Neural progenitor cell (in vitro differentiated cells): Measurements from ENCODE around the gene CYFIP2. TPM values are rescaled to one million over a fixed set of nuclear protein-coding genes. Genes with fewer than 3 reads are reported as not detected.

ENCODE experiments used
- DNase-seq: peaks from one replicate; pipeline ENCODE4 v3.0.0-alpha.2; 2016; ENCODE audit warnings: low spot score
- H2AFZ ChIP-seq: fragments of 200-600 bp; sonication (generic); replicated peaks from 2 replicates; pipeline ENCODE4 v1.6.1; 2016; ENCODE audit warnings: antibody characterized with exemption
- H3F3A ChIP-seq: fragments of 200-600 bp; sonication (generic); 2 replicates; pipeline ENCODE4 v1.6.1; 2016; ENCODE audit warnings: antibody characterized with exemption, low read depth
- H3K27ac ChIP-seq: fragments of 200-600 bp; sonication (generic); 2 replicates; pipeline ENCODE4 v1.5.1; 2016; ENCODE audit warnings: mild to moderate bottlenecking
- H3K27me3 ChIP-seq: fragments of 200-600 bp; sonication (generic); 2 replicates; pipeline ENCODE4 v1.6.1; 2016; ENCODE audit warnings: mild to moderate bottlenecking, moderate library complexity
- H3K36me3 ChIP-seq: fragments of 200-600 bp; sonication (generic); 2 replicates; pipeline ENCODE4 v1.5.1; 2016
- H3K4me1 ChIP-seq: fragments of 200-600 bp; sonication (generic); 2 replicates; pipeline ENCODE4 v1.6.1; 2016; ENCODE audit warnings: mixed run types
- H3K4me2 ChIP-seq: fragments of 200-600 bp; sonication (generic); 2 replicates; pipeline ENCODE4 v1.6.1; 2016
- H3K4me3 ChIP-seq: fragments of 200-600 bp; sonication (generic); 2 replicates; pipeline ENCODE4 v1.5.1; 2016
- H3K79me2 ChIP-seq: fragments of 200-600 bp; sonication (generic); 2 replicates; pipeline ENCODE4 v1.6.1; 2016; ENCODE audit warnings: low read depth
- H3K9ac ChIP-seq: fragments of 200-600 bp; sonication (generic); 2 replicates; pipeline ENCODE4 v1.6.1; 2016
- H3K9me3 ChIP-seq: fragments of 200-600 bp; sonication (generic); 2 replicates; pipeline ENCODE4 v1.5.1; 2016; ENCODE audit warnings: low read depth
- H4K20me1 ChIP-seq: fragments of 200-600 bp; sonication (generic); 2 replicates; pipeline ENCODE4 v1.6.1; 2016; ENCODE audit warnings: low read depth
- H3K27ac Mint-ChIP-seq: 3 replicates; pipeline ENCODE4 v1.8.0; 2021; ENCODE audit warnings: mixed read lengths
- H3K27me3 Mint-ChIP-seq: 2 replicates; pipeline ENCODE4 v1.8.0; 2022; ENCODE audit warnings: low read depth, mild to moderate bottlenecking, inconsistent platforms, moderate library complexity, mixed read lengths; ENCODE audit not compliant: insufficient read depth
- H3K36me3 Mint-ChIP-seq: 3 replicates; pipeline ENCODE4 v1.8.0; 2021; ENCODE audit warnings: mixed read lengths
- H3K4me1 Mint-ChIP-seq: 3 replicates; pipeline ENCODE4 v1.8.0; 2021; ENCODE audit warnings: mixed read lengths
- H3K4me3 Mint-ChIP-seq: 3 replicates; pipeline ENCODE4 v1.8.0; 2021; ENCODE audit warnings: mild to moderate bottlenecking, moderate library complexity, mixed read lengths
- H3K9me3 Mint-ChIP-seq: 3 replicates; pipeline ENCODE4 v1.8.0; 2020; ENCODE audit warnings: mixed read lengths
- CTCF ChIP-seq: fragments of 200-600 bp; sonication (generic); IDR thresholded peaks from 2 replicates; pipeline ENCODE4 v1.5.1; 2017; ENCODE audit warnings: antibody characterized with exemption, mild to moderate bottlenecking
- EZH2 ChIP-seq: fragments of 200-600 bp; sonication (generic); IDR thresholded peaks from 2 replicates; pipeline ENCODE4 v1.6.1; 2017; ENCODE audit warnings: antibody characterized with exemption, mild to moderate bottlenecking, moderate library complexity
- EZH2phosphoT487 ChIP-seq: fragments of 200-600 bp; sonication (generic); IDR thresholded peaks from 2 replicates; pipeline ENCODE4 v1.6.1; 2017; ENCODE audit warnings: antibody characterized with exemption
- total RNA-seq: library from RNA; depleted of rRNA; stranded (reverse); fragments of >200 nt; gene quantifications from 2 replicates; pipeline ENCODE4 v1.2.3, GENCODE V29; 2015; ENCODE audit warnings: low replicate concordance

The CYFIP2 gene
- total RNA-seq, 1 donor from 2014 or later: 70.2 TPM

GRCh38 chr5:157352756-157353340 is 86.9 kb downstream of the CYFIP2 start:
- H3K4me3 Mint-ChIP-seq: no peak overlapping the region
- no peak for DNase-seq
- H3K4me1 Mint-ChIP-seq: no peaks in the 10 kb centered on the region
- TF ChIP-seq EZH2: no peak
- no peak for TF ChIP-seq CTCF
- TF ChIP-seq EZH2phosphoT487: no peak
- no peaks in the 10 kb centered on the region for H3K27me3 ChIP-seq
- H3K27ac ChIP-seq: no peak overlapping the region
- H3K4me2 ChIP-seq: no peak overlapping the region
- H3K4me3 ChIP-seq: no peak overlapping the region
- no peak overlapping the region for H3K27ac Mint-ChIP-seq
- H3K36me3 ChIP-seq: no peaks in the 10 kb centered on the region
- H3K27me3 Mint-ChIP-seq: no peaks in the 10 kb centered on the region
- H3K79me2 ChIP-seq: no peaks in the 10 kb centered on the region
- H3K9me3 Mint-ChIP-seq: no peaks in the 10 kb centered on the region
- H3K9ac ChIP-seq: no peak overlapping the region
- no peaks in the 10 kb centered on the region for H3F3A ChIP-seq
- H2AFZ ChIP-seq: no peak overlapping the region
- H3K36me3 Mint-ChIP-seq: peaks cover 4% of the 10 kb centered on the region
- H3K9me3 ChIP-seq: no peaks in the 10 kb centered on the region
- no peaks in the 10 kb centered on the region for H3K4me1 ChIP-seq
- no peaks in the 10 kb centered on the region for H4K20me1 ChIP-seq

- Histone ChIP-seq H3K9me3 (no peaks in the 10 kb centered on the region), H3K9ac (no peak overlapping the region), H2AFZ (no peak overlapping the region), H3K36me3 (no peaks in the 10 kb centered on the region), H3K79me2 (no peaks in the 10 kb centered on the region), H3K4me2 (no peak overlapping the region), H3K27me3 (no peaks in the 10 kb centered on the region), H4K20me1 (no peaks in the 10 kb centered on the region), H3K27ac (no peak overlapping the region), H3K4me1 (no peaks in the 10 kb centered on the region), H3K4me3 (no peak overlapping the region), H3F3A (no peaks in the 10 kb centered on the region)
- Mint-ChIP-seq H3K27me3 (no peaks in the 10 kb centered on the region), H3K4me1 (no peaks in the 10 kb centered on the region), H3K36me3 (peaks cover 6% of the 10 kb centered on the region), H3K27ac (no peak overlapping the region), H3K9me3 (no peaks in the 10 kb centered on the region), H3K4me3 (no peak overlapping the region)
- TF ChIP-seq EZH2: no peak
- TF ChIP-seq EZH2phosphoT487: no peak
- TF ChIP-seq CTCF: peak; percentile 65
- DNase-seq: peak; percentile 54
Observed at GRCh38 chr5:157354800-157355199, 88.9 kb downstream of the CYFIP2 start.

- DNase-seq: no peak
- TF ChIP-seq EZH2phosphoT487: no peak
- no peak for TF ChIP-seq EZH2
- TF ChIP-seq CTCF: no peak
Observed at GRCh38 chr5:157356576-157356975, 90.7 kb downstream of the CYFIP2 start.

More at GRCh38 chr5:157356576-157356975, 90.7 kb downstream of the CYFIP2 start:
- Mint-ChIP-seq H3K27ac (no peak overlapping the region), H3K36me3 (peaks cover 13% of the 10 kb centered on the region), H3K27me3 (no peaks in the 10 kb centered on the region), H3K9me3 (no peaks in the 10 kb centered on the region), H3K4me3 (no peak overlapping the region), H3K4me1 (no peaks in the 10 kb centered on the region)
- H2AFZ ChIP-seq: no peak overlapping the region
- H3K27ac ChIP-seq: no peak overlapping the region
- no peak overlapping the region for H3K4me3 ChIP-seq
- H3K27me3 ChIP-seq: no peaks in the 10 kb centered on the region
- no peak overlapping the region for H3K9ac ChIP-seq
- H3F3A ChIP-seq: no peaks in the 10 kb centered on the region
- H4K20me1 ChIP-seq: no peaks in the 10 kb centered on the region
- no peaks in the 10 kb centered on the region for H3K4me1 ChIP-seq
- H3K4me2 ChIP-seq: no peak overlapping the region
- H3K9me3 ChIP-seq: no peaks in the 10 kb centered on the region
- H3K36me3 ChIP-seq: no peaks in the 10 kb centered on the region
- H3K79me2 ChIP-seq: no peaks in the 10 kb centered on the region
